ENCODE results near the gene TFR2. TPM values are rescaled to one million over a fixed set of nuclear protein-coding genes. Genes with fewer than 3 reads are reported as not detected.

Gene TFR2
- total and polyA plus RNA-seq, 9 of the 15 experiments (the other 6 are each of a cell fraction or from before 2014, with no cell fraction given) = 3.8 to 123 (median 51.1) TPM

DNA sequence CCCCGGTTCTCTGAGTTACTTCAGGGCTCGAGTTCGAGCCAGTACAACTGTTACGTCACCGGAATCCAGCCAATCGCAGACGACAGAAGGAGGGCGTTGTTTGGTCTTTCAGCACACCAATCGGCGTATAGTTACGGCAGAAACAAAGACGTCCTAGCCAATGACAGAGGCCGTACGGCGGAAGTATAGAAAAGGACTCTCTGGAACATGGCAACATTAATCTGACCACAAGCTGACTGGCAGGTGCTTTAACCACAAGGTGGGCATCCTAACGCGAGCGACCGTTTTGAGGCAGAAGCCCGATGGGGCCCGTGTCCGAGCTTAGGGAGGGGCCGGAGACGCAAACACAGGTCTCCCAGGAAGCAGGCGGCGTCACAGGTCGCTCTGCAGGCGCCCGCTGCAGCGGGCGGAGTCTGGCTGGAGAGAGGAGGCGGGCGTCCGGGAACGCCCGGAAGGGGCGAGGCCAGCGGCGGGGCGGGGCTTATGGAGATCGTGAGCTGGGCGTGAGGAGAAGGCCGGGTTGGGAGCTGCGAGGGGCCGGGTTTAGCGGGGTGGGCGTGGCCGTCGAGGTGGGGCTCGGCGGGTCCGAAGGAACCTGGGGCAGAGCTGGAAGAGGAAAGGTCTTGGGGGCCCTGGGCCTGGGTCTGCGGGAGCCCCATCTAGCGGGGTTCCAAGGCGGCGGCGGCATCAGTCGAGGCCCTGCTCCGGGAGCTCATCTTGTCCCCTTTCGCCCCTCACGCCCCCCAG lies 29.2 kb downstream of the TFR2 start, which contains the start of gene MOSPD3 (continued):
- no peak for TF ChIP-seq CBX5 (IDR thresholded peaks at IDR 0.05; ENCODE audit: borderline replicate concordance, low read depth)
- no peak for TF ChIP-seq HMG20A (CRISPR knock-in tag; conservative IDR thresholded peaks at IDR 0.05)
- no peak for TF ChIP-seq SMARCA5 (IDR thresholded peaks at IDR 0.05)
- TF ChIP-seq MYNN (IDR thresholded peaks at IDR 0.05) = no peak
- TF ChIP-seq MYNN (CRISPR knock-in tag; IDR thresholded peaks at IDR 0.05) = no peak
- TF ChIP-seq, protein P1, sequence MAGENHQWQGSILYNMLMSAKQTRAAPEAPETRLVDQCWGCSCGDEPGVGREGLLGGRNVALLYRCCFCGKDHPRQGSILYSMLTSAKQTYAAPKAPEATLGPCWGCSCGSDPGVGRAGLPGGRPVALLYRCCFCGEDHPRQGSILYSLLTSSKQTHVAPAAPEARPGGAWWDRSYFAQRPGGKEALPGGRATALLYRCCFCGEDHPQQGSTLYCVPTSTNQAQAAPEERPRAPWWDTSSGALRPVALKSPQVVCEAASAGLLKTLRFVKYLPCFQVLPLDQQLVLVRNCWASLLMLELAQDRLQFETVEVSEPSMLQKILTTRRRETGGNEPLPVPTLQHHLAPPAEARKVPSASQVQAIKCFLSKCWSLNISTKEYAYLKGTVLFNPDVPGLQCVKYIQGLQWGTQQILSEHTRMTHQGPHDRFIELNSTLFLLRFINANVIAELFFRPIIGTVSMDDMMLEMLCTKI (IDR thresholded peaks at IDR 0.05; ENCODE audit: partially characterized antibody) = no peak
- TF ChIP-seq ZNF23 (CRISPR knock-in tag; IDR thresholded peaks at IDR 0.05) = no peak
- no peak for TF ChIP-seq STAG1 (CRISPR knock-in tag; IDR thresholded peaks at IDR 0.05; ENCODE audit: borderline replicate concordance)
- 0 out of 4 replicates have a peak, but pooled peaks of 1 of the 2 experiments have one; percentile 62 for TF ChIP-seq ARNT (IDR thresholded peaks at IDR 0.05)
- TF ChIP-seq, protein P2, sequence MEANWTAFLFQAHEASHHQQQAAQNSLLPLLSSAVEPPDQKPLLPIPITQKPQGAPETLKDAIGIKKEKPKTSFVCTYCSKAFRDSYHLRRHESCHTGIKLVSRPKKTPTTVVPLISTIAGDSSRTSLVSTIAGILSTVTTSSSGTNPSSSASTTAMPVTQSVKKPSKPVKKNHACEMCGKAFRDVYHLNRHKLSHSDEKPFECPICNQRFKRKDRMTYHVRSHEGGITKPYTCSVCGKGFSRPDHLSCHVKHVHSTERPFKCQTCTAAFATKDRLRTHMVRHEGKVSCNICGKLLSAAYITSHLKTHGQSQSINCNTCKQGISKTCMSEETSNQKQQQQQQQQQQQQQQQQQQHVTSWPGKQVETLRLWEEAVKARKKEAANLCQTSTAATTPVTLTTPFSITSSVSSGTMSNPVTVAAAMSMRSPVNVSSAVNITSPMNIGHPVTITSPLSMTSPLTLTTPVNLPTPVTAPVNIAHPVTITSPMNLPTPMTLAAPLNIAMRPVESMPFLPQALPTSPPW (CRISPR knock-in tag; IDR thresholded peaks at IDR 0.05) = peak; percentile 71
- TF ChIP-seq, protein P3, sequence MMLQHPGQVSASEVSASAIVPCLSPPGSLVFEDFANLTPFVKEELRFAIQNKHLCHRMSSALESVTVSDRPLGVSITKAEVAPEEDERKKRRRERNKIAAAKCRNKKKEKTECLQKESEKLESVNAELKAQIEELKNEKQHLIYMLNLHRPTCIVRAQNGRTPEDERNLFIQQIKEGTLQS (IDR thresholded peaks at IDR 0.05) = peak; percentile 99
- TF ChIP-seq, protein P3 (CRISPR knock-in tag; conservative IDR thresholded peaks at IDR 0.05) = peak; percentile 79; the same call in 1 of the 2 replicates
- TF ChIP-seq, protein P4, sequence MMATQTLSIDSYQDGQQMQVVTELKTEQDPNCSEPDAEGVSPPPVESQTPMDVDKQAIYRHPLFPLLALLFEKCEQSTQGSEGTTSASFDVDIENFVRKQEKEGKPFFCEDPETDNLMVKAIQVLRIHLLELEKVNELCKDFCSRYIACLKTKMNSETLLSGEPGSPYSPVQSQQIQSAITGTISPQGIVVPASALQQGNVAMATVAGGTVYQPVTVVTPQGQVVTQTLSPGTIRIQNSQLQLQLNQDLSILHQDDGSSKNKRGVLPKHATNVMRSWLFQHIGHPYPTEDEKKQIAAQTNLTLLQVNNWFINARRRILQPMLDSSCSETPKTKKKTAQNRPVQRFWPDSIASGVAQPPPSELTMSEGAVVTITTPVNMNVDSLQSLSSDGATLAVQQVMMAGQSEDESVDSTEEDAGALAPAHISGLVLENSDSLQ (IDR thresholded peaks at IDR 0.05) = peak; percentile 96
- TF ChIP-seq, protein P5, sequence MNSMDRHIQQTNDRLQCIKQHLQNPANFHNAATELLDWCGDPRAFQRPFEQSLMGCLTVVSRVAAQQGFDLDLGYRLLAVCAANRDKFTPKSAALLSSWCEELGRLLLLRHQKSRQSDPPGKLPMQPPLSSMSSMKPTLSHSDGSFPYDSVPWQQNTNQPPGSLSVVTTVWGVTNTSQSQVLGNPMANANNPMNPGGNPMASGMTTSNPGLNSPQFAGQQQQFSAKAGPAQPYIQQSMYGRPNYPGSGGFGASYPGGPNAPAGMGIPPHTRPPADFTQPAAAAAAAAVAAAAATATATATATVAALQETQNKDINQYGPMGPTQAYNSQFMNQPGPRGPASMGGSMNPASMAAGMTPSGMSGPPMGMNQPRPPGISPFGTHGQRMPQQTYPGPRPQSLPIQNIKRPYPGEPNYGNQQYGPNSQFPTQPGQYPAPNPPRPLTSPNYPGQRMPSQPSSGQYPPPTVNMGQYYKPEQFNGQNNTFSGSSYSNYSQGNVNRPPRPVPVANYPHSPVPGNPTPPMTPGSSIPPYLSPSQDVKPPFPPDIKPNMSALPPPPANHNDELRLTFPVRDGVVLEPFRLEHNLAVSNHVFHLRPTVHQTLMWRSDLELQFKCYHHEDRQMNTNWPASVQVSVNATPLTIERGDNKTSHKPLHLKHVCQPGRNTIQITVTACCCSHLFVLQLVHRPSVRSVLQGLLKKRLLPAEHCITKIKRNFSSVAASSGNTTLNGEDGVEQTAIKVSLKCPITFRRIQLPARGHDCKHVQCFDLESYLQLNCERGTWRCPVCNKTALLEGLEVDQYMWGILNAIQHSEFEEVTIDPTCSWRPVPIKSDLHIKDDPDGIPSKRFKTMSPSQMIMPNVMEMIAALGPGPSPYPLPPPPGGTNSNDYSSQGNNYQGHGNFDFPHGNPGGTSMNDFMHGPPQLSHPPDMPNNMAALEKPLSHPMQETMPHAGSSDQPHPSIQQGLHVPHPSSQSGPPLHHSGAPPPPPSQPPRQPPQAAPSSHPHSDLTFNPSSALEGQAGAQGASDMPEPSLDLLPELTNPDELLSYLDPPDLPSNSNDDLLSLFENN (IDR thresholded peaks at IDR 0.05; ENCODE audit: low read depth in 2 of 2, low read length in 2 of 2) = peak in 1 of 2 experiments; percentile 42; a peak in 1 of 4 replicates
- TF ChIP-seq RCOR1 (IDR thresholded peaks at IDR 0.05; ENCODE audit: borderline replicate concordance in 1 of 2, low read depth in 2 of 2, low read length in 2 of 2) = no peak
- TF ChIP-seq, protein P6, sequence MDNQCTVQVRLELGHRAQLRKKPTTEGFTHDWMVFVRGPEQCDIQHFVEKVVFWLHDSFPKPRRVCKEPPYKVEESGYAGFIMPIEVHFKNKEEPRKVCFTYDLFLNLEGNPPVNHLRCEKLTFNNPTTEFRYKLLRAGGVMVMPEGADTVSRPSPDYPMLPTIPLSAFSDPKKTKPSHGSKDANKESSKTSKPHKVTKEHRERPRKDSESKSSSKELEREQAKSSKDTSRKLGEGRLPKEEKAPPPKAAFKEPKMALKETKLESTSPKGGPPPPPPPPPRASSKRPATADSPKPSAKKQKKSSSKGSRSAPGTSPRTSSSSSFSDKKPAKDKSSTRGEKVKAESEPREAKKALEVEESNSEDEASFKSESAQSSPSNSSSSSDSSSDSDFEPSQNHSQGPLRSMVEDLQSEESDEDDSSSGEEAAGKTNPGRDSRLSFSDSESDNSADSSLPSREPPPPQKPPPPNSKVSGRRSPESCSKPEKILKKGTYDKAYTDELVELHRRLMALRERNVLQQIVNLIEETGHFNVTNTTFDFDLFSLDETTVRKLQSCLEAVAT (IDR thresholded peaks at IDR 0.05) = peak in 1 of 2 experiments; percentile 91; a peak in 2 of 4 replicates
- TF ChIP-seq WHSC1 (IDR thresholded peaks at IDR 0.05; ENCODE audit: low read length) = no peak
- TF ChIP-seq BMI1 (IDR thresholded peaks at IDR 0.05; ENCODE audit: low read length) = no peak

Measured in K562 (cell line).